ENCODE data around the gene TXNL4B. TPM values are rescaled to one million over a fixed set of nuclear protein-coding genes. Genes with fewer than 3 reads are reported as not detected.
A peak's percentile ranks its signal among the peaks of the same experiment; 100 is the strongest.

TXNL4B gene
- polyA plus RNA-seq, 3 donors from 2014 or later = 9.6 to 18.3 (median 12.1) TPM

GRCh38 chr16:72108353-72109102, 15.1 kb upstream of the TXNL4B start:
- no peak for DNase-seq
- Mint-ChIP-seq H3K9me3 (no peaks in the 10 kb centered on the region), H3K27me3 (ENCODE audit: low read depth in 3 of 3) (peaks cover under 1 to 2% (median 1%) of the 10 kb centered on the region in 3 donors), H3K4me1 (no peaks in the 10 kb centered on the region), H3K4me3 (no peak overlapping the region), H3K27ac (no peak overlapping the region), H3K36me3 (peaks cover 24 to 76% (median 31%) of the 10 kb centered on the region in 3 donors)

DNA sequence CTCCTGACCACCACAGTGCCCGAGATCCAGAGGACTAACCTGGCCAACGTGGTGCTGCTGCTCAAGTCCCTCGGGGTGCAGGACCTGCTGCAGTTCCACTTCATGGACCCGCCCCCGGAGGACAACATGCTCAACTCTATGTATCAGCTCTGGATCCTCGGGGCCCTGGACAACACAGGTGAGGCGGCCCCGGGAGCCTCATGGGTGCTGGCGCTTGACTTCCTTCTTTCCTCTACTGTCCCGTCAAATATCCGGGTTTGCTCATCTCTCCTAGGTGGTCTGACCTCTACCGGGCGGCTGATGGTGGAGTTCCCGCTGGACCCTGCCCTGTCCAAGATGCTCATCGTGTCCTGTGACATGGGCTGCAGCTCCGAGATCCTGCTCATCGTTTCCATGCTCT, 14.0 kb upstream of the TXNL4B start:
- no peak overlapping the region for H3K4me3 Mint-ChIP-seq
- H3K4me1 Mint-ChIP-seq = no peaks in the 10 kb centered on the region
- peaks cover 1 to 6% (median 2%) of the 10 kb centered on the region in 3 donors for H3K27me3 Mint-ChIP-seq (ENCODE audit: low read depth in 3 of 3)
- H3K9me3 Mint-ChIP-seq = no peaks in the 10 kb centered on the region
- no peak for DNase-seq
- H3K36me3 Mint-ChIP-seq = peaks cover 31 to 86% (median 40%) of the 10 kb centered on the region in 3 donors
- no peak overlapping the region for H3K27ac Mint-ChIP-seq

DNA sequence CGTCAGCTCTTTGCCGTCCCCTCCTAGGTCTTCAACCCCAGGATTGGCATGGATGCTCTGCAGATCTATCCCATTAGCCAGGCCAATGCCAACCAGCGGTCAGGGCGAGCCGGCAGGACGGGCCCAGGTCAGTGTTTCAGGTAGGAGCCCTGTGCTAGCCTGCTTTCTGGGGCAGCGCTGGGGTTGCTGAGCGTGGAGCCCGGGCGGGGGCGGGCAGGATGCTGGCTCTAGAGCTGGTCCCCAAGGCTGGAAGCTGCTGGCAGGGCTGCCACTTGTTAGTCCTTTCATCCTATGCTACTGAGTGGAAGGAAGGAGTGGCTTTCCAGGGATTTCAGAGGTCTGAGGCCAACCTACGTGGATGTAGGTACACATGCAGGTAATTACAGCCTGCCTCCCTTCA, 12.6 kb upstream of the TXNL4B start:
- peaks cover 38 to 88% (median 42%) of the 10 kb centered on the region in 3 donors for H3K36me3 Mint-ChIP-seq
- no peak for DNase-seq
- H3K27ac Mint-ChIP-seq = no peak overlapping the region

DNA sequence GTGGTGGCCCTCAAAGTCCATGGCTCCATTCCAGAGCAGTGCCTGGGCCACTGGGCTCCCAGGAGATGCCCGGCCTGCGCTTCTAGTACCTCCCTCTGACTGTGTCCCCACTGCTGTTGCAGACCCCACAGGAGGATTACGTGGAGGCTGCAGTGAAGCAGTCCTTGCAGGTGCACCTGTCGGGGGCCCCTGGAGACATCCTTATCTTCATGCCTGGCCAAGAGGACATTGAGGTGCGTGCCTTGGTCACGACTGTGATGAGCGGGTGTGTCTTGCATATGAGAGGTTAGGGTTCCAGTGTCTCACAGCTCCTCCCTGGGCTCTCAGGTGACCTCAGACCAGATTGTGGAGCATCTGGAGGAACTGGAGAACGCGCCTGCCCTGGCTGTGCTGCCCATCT, 11.5 kb upstream of the TXNL4B start:
- no peak overlapping the region for H3K27ac Mint-ChIP-seq

More for the DNA sequence above, 12.6 kb upstream of the TXNL4B start:
- Mint-ChIP-seq H3K9me3 (no peaks in the 10 kb centered on the region), H3K4me3 (no peak overlapping the region), H3K27me3 (ENCODE audit: low read depth in 3 of 3) (peaks cover 1 to 6% (median 2%) of the 10 kb centered on the region in 3 donors), H3K4me1 (no peaks in the 10 kb centered on the region)

GRCh38 chr16:72101195-72101594, 7.8 kb upstream of the TXNL4B start:
- Mint-ChIP-seq H3K27me3 (ENCODE audit: low read depth in 3 of 3) (peaks cover 0 to 9% (median 2%) of the 10 kb centered on the region in 3 donors), H3K36me3 (peaks cover 29 to 75% (median 32%) of the 10 kb centered on the region in 3 donors), H3K9me3 (no peaks in the 10 kb centered on the region), H3K4me1 (peaks cover 11 to 13% of the 10 kb centered on the region in 2 donors), H3K27ac (no peak overlapping the region), H3K4me3 (no peak overlapping the region)
- no peak for DNase-seq

More for the DNA sequence above, 11.5 kb upstream of the TXNL4B start:
- DNase-seq = no peak
- H3K4me1 Mint-ChIP-seq = no peaks in the 10 kb centered on the region
- peaks cover 1 to 8% (median 2%) of the 10 kb centered on the region in 3 donors for H3K27me3 Mint-ChIP-seq (ENCODE audit: low read depth in 3 of 3)
- H3K9me3 Mint-ChIP-seq = no peaks in the 10 kb centered on the region
- H3K36me3 Mint-ChIP-seq = peaks cover 33 to 81% (median 35%) of the 10 kb centered on the region in 3 donors
- H3K4me3 Mint-ChIP-seq = no peak overlapping the region

DNA sequence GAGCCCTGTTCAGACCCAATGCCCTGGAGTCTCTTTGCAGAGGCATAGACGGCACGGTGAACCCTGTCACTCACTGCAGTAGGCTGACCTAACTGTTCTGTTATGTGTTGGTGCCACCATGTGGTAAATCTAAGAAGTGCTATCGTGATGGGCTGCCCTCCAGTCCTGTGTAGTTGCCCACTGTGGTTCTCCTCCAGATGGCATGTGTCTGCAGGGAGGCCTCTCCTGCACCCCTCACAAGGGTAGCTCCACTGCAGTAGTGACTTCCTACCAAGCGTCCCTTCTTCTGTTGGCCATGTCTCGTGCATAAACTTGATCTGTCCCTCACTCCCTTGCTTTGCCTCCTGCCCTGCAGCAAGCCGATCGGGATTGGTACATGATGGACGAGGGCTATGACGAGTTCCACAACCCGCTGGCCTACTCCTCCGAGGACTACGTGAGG, 6.0 kb upstream of the TXNL4B start:
- Mint-ChIP-seq H3K9me3 (no peaks in the 10 kb centered on the region), H3K4me1 (peaks cover 23 to 31% of the 10 kb centered on the region in 2 donors), H3K27ac (no peak overlapping the region), H3K36me3 (peaks cover 18 to 67% (median 24%) of the 10 kb centered on the region in 3 donors), H3K27me3 (ENCODE audit: low read depth in 3 of 3) (peaks cover 0 to 9% (median 2%) of the 10 kb centered on the region in 3 donors), H3K4me3 (no peak overlapping the region)
- DNase-seq = peak; percentile 21 to 38 (median 26)

- peaks cover 0 to 7% (median 4%) of the 10 kb centered on the region in 3 donors for H3K27me3 Mint-ChIP-seq (ENCODE audit: low read depth in 3 of 3)
- peaks cover 28 to 36% of the 10 kb centered on the region in 2 donors for H3K4me1 Mint-ChIP-seq
- H3K27ac Mint-ChIP-seq = no peak overlapping the region
- H3K4me3 Mint-ChIP-seq = no peak overlapping the region
- H3K9me3 Mint-ChIP-seq = no peaks in the 10 kb centered on the region
- no peak for DNase-seq
- peaks cover 18 to 62% (median 24%) of the 10 kb centered on the region in 3 donors for H3K36me3 Mint-ChIP-seq
Measured at GRCh38 chr16:72098936-72099335, 5.5 kb upstream of the TXNL4B start.

GRCh38 chr16:72094266-72094610, 818 bp upstream of the TXNL4B start:
- Mint-ChIP-seq H3K27ac (peak overlapping the region; percentile 97 to 100 (median 98)), H3K27me3 (ENCODE audit: low read depth in 3 of 3) (peaks cover 0 to 4% (median 2%) of the 10 kb centered on the region in 3 donors), H3K4me1 (peaks cover 56 to 73% of the 10 kb centered on the region in 2 donors), H3K36me3 (peaks cover 3 to 28% (median 9%) of the 10 kb centered on the region in 3 donors), H3K9me3 (no peaks in the 10 kb centered on the region), H3K4me3 (peak overlapping the region; percentile 94 to 100 (median 99))
- no peak for DNase-seq

DNA sequence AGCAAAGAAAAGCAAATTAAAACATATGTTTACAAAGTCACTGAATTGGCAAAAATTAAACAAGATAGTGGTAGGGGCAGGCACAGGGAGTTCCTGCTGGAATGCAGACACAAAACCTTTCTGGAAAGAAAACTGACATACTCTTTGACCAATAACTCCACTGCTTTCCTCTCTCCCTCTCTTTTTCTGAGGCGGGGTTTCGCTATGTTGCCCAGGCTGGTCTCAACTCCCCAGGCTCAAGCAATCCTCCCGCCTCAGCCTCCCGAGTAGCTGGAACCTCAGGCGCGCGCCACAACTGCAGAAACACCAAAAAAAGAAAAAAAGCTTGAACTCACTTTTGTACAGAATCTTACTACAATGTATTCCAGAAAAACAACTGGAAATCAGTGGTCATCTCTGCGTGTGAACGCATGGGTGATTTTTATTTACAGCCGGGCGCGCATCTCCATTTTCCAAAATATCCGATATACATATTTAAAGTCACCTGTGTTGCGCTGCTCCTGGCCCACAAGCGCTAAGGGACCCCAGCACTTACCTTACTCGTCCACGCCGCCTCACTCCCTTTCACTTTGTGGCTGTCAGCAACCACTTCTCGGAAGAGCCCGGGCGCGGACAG, 480 bp downstream of the TXNL4B start:
- Mint-ChIP-seq H3K27me3 (ENCODE audit: low read depth in 3 of 3) (peaks cover 0 to 4% (median 2%) of the 10 kb centered on the region in 3 donors), H3K4me1 (peaks cover 51 to 73% of the 10 kb centered on the region in 2 donors), H3K9me3 (no peaks in the 10 kb centered on the region), H3K36me3 (peaks cover 0 to 27% (median 10%) of the 10 kb centered on the region in 3 donors), H3K27ac (peak overlapping the region; percentile 97 to 100 (median 98)), H3K4me3 (peak overlapping the region; percentile 94 to 100 (median 99))
- DNase-seq = peak in 1 of 3 donors; percentile 6

DNA sequence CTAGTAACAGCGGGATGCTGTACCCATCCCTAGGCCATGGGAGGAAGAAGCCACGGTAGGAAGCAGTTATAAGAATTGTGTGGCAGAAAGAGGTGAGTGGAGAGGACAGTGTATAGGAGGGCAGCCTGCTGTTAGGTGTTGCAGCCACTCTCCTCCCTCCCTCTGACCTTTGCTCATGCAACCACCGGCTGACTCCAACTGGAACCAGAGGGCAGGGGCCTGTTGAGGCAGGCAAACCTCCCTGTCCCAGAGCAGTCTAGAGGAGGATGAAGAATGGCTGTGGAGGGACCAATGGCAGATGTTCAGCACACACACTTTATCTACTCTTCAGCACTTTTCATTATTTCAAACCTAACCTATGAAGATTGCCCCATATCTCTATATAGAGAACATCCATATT, 2.2 kb downstream of the TXNL4B start:
- Mint-ChIP-seq H3K27ac (peak overlapping the region in 3 of 6 donors; percentile 8 to 29 (median 27)), H3K27me3 (ENCODE audit: low read depth in 3 of 3) (peaks cover 0 to 4% (median 2%) of the 10 kb centered on the region in 3 donors), H3K9me3 (no peaks in the 10 kb centered on the region), H3K4me3 (peak overlapping the region; percentile 38 to 100 (median 94)), H3K36me3 (peaks cover 4 to 22% (median 14%) of the 10 kb centered on the region in 3 donors), H3K4me1 (peaks cover 47 to 60% of the 10 kb centered on the region in 2 donors)
- DNase-seq = no peak

DNA sequence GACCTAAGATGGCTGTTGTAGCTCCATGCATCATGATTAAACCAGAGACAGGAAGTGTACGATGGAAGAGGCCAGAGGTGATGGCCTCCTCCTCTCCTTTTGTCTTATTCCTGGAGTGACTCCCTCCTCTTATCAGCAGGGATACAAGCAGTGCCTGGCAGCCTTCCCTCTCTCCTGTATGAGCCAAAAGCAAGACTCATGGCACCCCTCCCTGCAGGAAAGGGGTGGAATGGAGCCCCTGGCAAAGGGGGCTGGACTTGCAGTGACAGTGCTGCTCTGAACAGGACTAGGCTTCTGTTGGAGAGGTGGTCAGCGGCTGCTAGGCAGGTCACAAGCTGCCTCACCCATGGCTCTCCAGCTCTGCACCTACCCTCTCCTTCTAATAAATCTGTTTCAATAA, 8.4 kb downstream of the TXNL4B start:
- no peak for DNase-seq
- no peak overlapping the region for H3K4me3 Mint-ChIP-seq
- no peaks in the 10 kb centered on the region for H3K4me1 Mint-ChIP-seq
- no peak overlapping the region for H3K27ac Mint-ChIP-seq
- no peaks in the 10 kb centered on the region for H3K27me3 Mint-ChIP-seq (ENCODE audit: low read depth in 3 of 3)
- peaks cover 0 to 2% (median under 1%) of the 10 kb centered on the region in 6 donors for H3K9me3 Mint-ChIP-seq
- peaks cover 26 to 41% (median 30%) of the 10 kb centered on the region in 3 donors for H3K36me3 Mint-ChIP-seq

DNA sequence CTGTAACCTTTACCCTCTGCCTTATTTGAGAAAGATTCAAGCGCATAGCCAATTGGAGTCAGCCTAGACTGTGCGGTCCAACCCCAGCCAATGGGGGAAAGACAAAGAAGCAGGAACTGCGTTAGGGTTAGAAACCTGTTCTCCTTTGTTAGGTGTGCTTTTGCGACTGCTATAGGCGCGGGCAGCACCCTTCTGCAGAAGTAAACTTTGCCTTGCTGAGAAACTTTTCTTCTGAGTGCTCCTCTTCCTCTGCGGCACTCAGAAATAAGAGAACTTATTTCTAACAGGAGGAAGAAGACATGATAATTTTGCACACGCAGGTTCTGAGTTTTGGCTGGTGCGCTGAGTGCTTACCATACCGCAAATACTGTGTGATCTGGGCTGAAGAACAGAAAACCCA, 9.0 kb downstream of the TXNL4B start:
- DNase-seq = no peak
- Mint-ChIP-seq H3K9me3 (peaks cover 0 to 2% (median under 1%) of the 10 kb centered on the region in 6 donors), H3K27ac (no peak overlapping the region), H3K4me3 (no peak overlapping the region), H3K27me3 (ENCODE audit: low read depth in 3 of 3) (no peaks in the 10 kb centered on the region), H3K4me1 (no peaks in the 10 kb centered on the region), H3K36me3 (peaks cover 26 to 41% (median 28%) of the 10 kb centered on the region in 3 donors)

- Mint-ChIP-seq H3K4me3 (no peak overlapping the region), H3K27ac (no peak overlapping the region), H3K27me3 (ENCODE audit: low read depth in 3 of 3) (no peaks in the 10 kb centered on the region), H3K4me1 (no peaks in the 10 kb centered on the region), H3K36me3 (peaks cover 23 to 37% (median 26%) of the 10 kb centered on the region in 3 donors), H3K9me3 (peaks cover 0 to 2% (median under 1%) of the 10 kb centered on the region in 6 donors)
- no peak for DNase-seq
Measured at GRCh38 chr16:72083778-72084404, 9.5 kb downstream of the TXNL4B start.

Data from immature natural killer cell (primary cell).